Panc1 (cell line): ENCODE measurements around the gene LY9.

Experiments used
- POLR2AphosphoS5 ChIP-seq: IDR thresholded peaks from 2 replicates; pipeline ENCODE4 v1.6.1; 2012; ENCODE audit warnings: mild to moderate bottlenecking, low read depth, low read length, moderate library complexity
- TF ChIP-seq, protein P1 (sequence below): fragments of 450-650 bp; IDR thresholded peaks from 2 replicates; pipeline ENCODE4 v1.5.1; 2017; ENCODE audit warnings: mild to moderate bottlenecking

DNA sequence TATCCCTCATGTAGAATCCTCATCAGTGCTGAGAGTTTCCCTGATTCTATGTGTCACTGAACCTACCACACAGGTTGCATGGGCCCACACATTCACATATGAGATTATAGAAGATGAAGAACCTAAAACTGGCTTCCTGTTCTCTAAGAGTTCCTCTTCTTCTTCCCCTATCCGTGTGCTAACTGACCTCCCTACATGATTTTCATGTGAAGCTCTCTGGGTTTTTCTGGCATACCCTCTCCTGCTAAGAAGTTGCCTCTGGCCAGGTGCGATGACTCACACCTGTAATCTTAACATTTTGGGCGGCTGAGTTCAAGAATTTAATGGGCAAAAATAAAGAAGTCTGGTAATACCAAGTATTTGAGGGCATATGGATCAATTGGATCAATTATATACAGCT is 72.2 kb downstream of the LY9 start:
- TF ChIP-seq, protein P1, sequence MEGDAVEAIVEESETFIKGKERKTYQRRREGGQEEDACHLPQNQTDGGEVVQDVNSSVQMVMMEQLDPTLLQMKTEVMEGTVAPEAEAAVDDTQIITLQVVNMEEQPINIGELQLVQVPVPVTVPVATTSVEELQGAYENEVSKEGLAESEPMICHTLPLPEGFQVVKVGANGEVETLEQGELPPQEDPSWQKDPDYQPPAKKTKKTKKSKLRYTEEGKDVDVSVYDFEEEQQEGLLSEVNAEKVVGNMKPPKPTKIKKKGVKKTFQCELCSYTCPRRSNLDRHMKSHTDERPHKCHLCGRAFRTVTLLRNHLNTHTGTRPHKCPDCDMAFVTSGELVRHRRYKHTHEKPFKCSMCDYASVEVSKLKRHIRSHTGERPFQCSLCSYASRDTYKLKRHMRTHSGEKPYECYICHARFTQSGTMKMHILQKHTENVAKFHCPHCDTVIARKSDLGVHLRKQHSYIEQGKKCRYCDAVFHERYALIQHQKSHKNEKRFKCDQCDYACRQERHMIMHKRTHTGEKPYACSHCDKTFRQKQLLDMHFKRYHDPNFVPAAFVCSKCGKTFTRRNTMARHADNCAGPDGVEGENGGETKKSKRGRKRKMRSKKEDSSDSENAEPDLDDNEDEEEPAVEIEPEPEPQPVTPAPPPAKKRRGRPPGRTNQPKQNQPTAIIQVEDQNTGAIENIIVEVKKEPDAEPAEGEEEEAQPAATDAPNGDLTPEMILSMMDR: no peak
- TF ChIP-seq POLR2AphosphoS5: no peak
